ENCODE results near the gene RRAGB. TPM values are rescaled to one million over a fixed set of nuclear protein-coding genes. Genes with fewer than 3 reads are reported as not detected.
A peak's percentile ranks its signal among the peaks of the same experiment; 100 is the strongest.
"Not testable (repeated sequence)": the region's sequence is repeated elsewhere in the genome, so short reads cannot be mapped to it uniquely, and the experiment has no call there.

RRAGB gene
- 10 to 100 TPM; 33.5 to 49.5 (median 44.7) TPM for polyA plus RNA-seq (ENCODE audit: insufficient read length in 4 of 4)

- peak; percentile 59 to 90 (median 78) for DNase-seq (ENCODE audit: low read depth in 4 of 4, low spot score in 2 of 4)
Measured at GRCh38 chrX:55717521-55718497, at the start of gene RRAGB. Gene RRAGB (plus strand): TSS chrX:55717749. CDS start chrX:55718328, 579 bp downstream.

- DNase-seq (ENCODE audit: low read depth in 4 of 4, low spot score in 2 of 4) = no peak
Measured at GRCh38 chrX:55668084-55668483, 49.5 kb upstream of the RRAGB start.

- not testable (repeated sequence) for DNase-seq (ENCODE audit: low read depth in 4 of 4, low spot score in 2 of 4)
Measured at GRCh38 chrX:55688579-55688978, 29.0 kb upstream of the RRAGB start.

- no peak for DNase-seq (ENCODE audit: low read depth in 4 of 4, low spot score in 2 of 4)
Measured at GRCh38 chrX:55695227-55696018, 22.1 kb upstream of the RRAGB start.

- DNase-seq (ENCODE audit: low read depth in 4 of 4, low spot score in 2 of 4) = no peak
Measured at GRCh38 chrX:55697381-55697780, 20.2 kb upstream of the RRAGB start.

- no peak for DNase-seq (ENCODE audit: low read depth in 4 of 4, low spot score in 2 of 4)
Measured at GRCh38 chrX:55702671-55703070, 14.9 kb upstream of the RRAGB start.

GRCh38 chrX:55703436-55703835 is 14.1 kb upstream of the RRAGB start:
- not testable (repeated sequence) for DNase-seq (ENCODE audit: low read depth in 4 of 4, low spot score in 2 of 4)

- not testable (repeated sequence) for DNase-seq (ENCODE audit: low read depth in 4 of 4, low spot score in 2 of 4)
Measured at GRCh38 chrX:55705066-55705465, 12.5 kb upstream of the RRAGB start.

GRCh38 chrX:55709735-55710134 is 7.8 kb upstream of the RRAGB start:
- DNase-seq (ENCODE audit: low read depth in 4 of 4, low spot score in 2 of 4) = no peak

GRCh38 chrX:55710701-55711100 is 6.8 kb upstream of the RRAGB start:
- no peak for DNase-seq (ENCODE audit: low read depth in 4 of 4, low spot score in 2 of 4)

- no peak for DNase-seq (ENCODE audit: low read depth in 4 of 4, low spot score in 2 of 4)
Measured at GRCh38 chrX:55713631-55714030, 3.9 kb upstream of the RRAGB start.

GRCh38 chrX:55714161-55714560 is 3.4 kb upstream of the RRAGB start:
- no peak for DNase-seq (ENCODE audit: low read depth in 4 of 4, low spot score in 2 of 4)

- no peak for DNase-seq (ENCODE audit: low read depth in 4 of 4, low spot score in 2 of 4)
Measured at GRCh38 chrX:55715847-55716246, 1.7 kb upstream of the RRAGB start.

- DNase-seq (ENCODE audit: low read depth in 4 of 4, low spot score in 2 of 4) = no peak
Measured at GRCh38 chrX:55716937-55717336, 612 bp upstream of the RRAGB start.

- no peak for DNase-seq (ENCODE audit: low read depth in 4 of 4, low spot score in 2 of 4)
Measured at GRCh38 chrX:55731826-55732225, 14.3 kb downstream of the RRAGB start.

- DNase-seq (ENCODE audit: low read depth in 4 of 4, low spot score in 2 of 4) = no peak
Measured at GRCh38 chrX:55738969-55739368, 21.4 kb downstream of the RRAGB start.

GRCh38 chrX:55742649-55743048 is 25.1 kb downstream of the RRAGB start:
- no peak for DNase-seq (ENCODE audit: low read depth in 4 of 4, low spot score in 2 of 4)

GRCh38 chrX:55748463-55748862 is 30.9 kb downstream of the RRAGB start:
- DNase-seq (ENCODE audit: low read depth in 4 of 4, low spot score in 2 of 4) = not testable (repeated sequence)

- DNase-seq (ENCODE audit: low read depth in 4 of 4, low spot score in 2 of 4) = no peak
Measured at GRCh38 chrX:55750256-55750655, 32.7 kb downstream of the RRAGB start.

GRCh38 chrX:55754861-55755294 is 37.3 kb downstream of the RRAGB start:
- no peak for DNase-seq (ENCODE audit: low read depth in 4 of 4, low spot score in 2 of 4)

GRCh38 chrX:55758033-55758432 is 40.5 kb downstream of the RRAGB start:
- DNase-seq (ENCODE audit: low read depth in 4 of 4, low spot score in 2 of 4) = no peak

Measured in left renal cortex interstitium (tissue), 4 donors.